Stimulated activated CD4-positive, alpha-beta T cell treated with anti-CD3 and anti-CD28 coated beads, TNF-alpha, amount 100 ng/mL, for 24 hours (primary cell): ENCODE measurements around the gene GPATCH4.
"Not testable (repeated sequence)": the region's sequence is repeated elsewhere in the genome, so short reads cannot be mapped to it uniquely, and the experiment has no call there.

Source experiments
- DNase-seq, 3 experiments: peaks; one replicate each; pipeline ENCODE4 v3.0.0-alpha.2; 2020; ENCODE audit warnings: low read depth in 3 of 3

Gene GPATCH4

GRCh38 chr1:156577550-156577949 is 23.7 kb downstream of the GPATCH4 start:
- DNase-seq, result no peak

- DNase-seq, result no peak
These were observed 27.1 kb downstream of the GPATCH4 start for GRCh38 chr1:156574039-156574633.

GRCh38 chr1:156572663-156573018 is 28.6 kb downstream of the GPATCH4 start:
- no peak for DNase-seq

- peak; percentile 40 to 73 (median 62) for DNase-seq
These were observed 29.2 kb downstream of the GPATCH4 start, which contains the start of gene IQGAP3 for GRCh38 chr1:156571919-156572662. TSS of gene IQGAP3 (minus strand) at chr1:156572565. CDS start at chr1:156572529, 36 bp downstream.

- no peak for DNase-seq
These were observed 29.9 kb downstream of the GPATCH4 start for GRCh38 chr1:156571261-156571852.

- no peak for DNase-seq
These were observed 34.8 kb downstream of the GPATCH4 start for GRCh38 chr1:156566436-156566835.

- DNase-seq, result no peak
These were observed 35.8 kb downstream of the GPATCH4 start for GRCh38 chr1:156565519-156565918.

GRCh38 chr1:156560585-156561163 is 40.6 kb downstream of the GPATCH4 start:
- no peak for DNase-seq

GRCh38 chr1:156559797-156560385 is 41.4 kb downstream of the GPATCH4 start:
- DNase-seq, result no peak

GRCh38 chr1:156559086-156559796 is 42.0 kb downstream of the GPATCH4 start:
- no peak for DNase-seq

- no peak for DNase-seq
These were observed 44.9 kb downstream of the GPATCH4 start for GRCh38 chr1:156556354-156556753.

GRCh38 chr1:156555715-156556114 is 45.6 kb downstream of the GPATCH4 start:
- no peak for DNase-seq

- DNase-seq, result no peak
These were observed 46.3 kb downstream of the GPATCH4 start for GRCh38 chr1:156554971-156555370.

- no peak for DNase-seq
These were observed 47.3 kb downstream of the GPATCH4 start for GRCh38 chr1:156553860-156554485.

- DNase-seq, result not testable (repeated sequence)
These were observed 48.3 kb downstream of the GPATCH4 start for GRCh38 chr1:156552937-156553336.

GRCh38 chr1:156552518-156552917 is 48.8 kb downstream of the GPATCH4 start:
- no peak for DNase-seq

GRCh38 chr1:156551869-156552268 is 49.4 kb downstream of the GPATCH4 start:
- no peak for DNase-seq

- no peak for DNase-seq
These were observed 50.1 kb downstream of the GPATCH4 start for GRCh38 chr1:156551066-156551643.

- no peak for DNase-seq
These were observed 50.9 kb downstream of the GPATCH4 start for GRCh38 chr1:156550346-156550745.

- no peak for DNase-seq
These were observed 51.4 kb downstream of the GPATCH4 start for GRCh38 chr1:156549831-156550230.

- no peak for DNase-seq
These were observed 51.9 kb downstream of the GPATCH4 start for GRCh38 chr1:156549390-156549789.
